HG03575 (cell line): ENCODE data around the gene PTRH1.

Experiments used
- ATAC-seq: cut with Tn5 transposase; IDR thresholded peaks from one replicate; pipeline ENCODE4 v1.9.1; 2021; ENCODE audit not compliant: unreplicated experiment, insufficient number of reproducible peaks, low FRiP score; ENCODE audit errors: extremely low read depth

Gene PTRH1

DNA sequence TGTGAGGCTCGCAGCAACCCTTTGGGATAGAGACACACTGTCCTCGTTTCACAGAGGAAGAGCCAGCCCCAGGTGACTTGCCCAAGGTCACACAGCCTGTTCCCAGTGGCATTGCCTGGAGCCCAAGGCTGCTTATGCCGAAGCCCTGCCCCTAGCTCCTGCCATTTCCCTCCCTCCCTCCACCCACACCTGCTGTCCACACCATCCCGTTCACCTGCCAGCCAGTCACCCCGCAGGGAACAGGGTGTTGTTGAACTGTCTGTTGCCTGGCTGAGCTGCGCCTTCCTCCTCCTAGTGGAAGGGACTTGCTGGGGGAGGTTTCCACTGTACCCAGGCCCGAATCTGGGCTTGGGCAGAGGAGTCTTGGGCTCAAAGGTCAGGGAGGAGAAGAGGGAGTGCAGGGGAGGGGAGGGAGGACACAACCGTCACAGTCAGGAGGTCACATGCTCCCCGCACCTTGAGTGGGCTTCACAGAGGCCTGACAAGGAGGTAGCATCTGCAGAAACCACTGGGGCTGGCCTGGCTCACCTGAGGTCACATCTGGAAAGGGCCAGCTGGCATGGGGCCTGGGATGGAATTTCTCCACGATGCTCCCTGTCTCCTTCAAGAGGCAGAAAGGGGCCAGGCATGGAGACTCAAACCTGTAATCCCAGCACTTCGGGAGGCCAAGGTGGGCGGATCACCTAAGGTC lies 6.7 kb upstream of the PTRH1 start:
- ATAC-seq = no peak

GRCh38 chr9:127721391-127721821 lies 5.9 kb upstream of the PTRH1 start:
- ATAC-seq = no peak

- no peak for ATAC-seq
These were observed 5.4 kb upstream of the PTRH1 start for GRCh38 chr9:127720865-127721227.

- no peak for ATAC-seq
These were observed 4.8 kb upstream of the PTRH1 start for GRCh38 chr9:127720031-127720864.

- ATAC-seq = no peak
These were observed 2.3 kb upstream of the PTRH1 start for GRCh38 chr9:127717766-127718165.

GRCh38 chr9:127716412-127716811 lies 949 bp upstream of the PTRH1 start:
- no peak for ATAC-seq

- no peak for ATAC-seq
These were observed 453 bp downstream of the PTRH1 start for GRCh38 chr9:127714951-127715469.

GRCh38 chr9:127714020-127714750 lies 1.3 kb downstream of the PTRH1 start:
- ATAC-seq = no peak

GRCh38 chr9:127712867-127713266 lies 2.6 kb downstream of the PTRH1 start:
- ATAC-seq = no peak

DNA sequence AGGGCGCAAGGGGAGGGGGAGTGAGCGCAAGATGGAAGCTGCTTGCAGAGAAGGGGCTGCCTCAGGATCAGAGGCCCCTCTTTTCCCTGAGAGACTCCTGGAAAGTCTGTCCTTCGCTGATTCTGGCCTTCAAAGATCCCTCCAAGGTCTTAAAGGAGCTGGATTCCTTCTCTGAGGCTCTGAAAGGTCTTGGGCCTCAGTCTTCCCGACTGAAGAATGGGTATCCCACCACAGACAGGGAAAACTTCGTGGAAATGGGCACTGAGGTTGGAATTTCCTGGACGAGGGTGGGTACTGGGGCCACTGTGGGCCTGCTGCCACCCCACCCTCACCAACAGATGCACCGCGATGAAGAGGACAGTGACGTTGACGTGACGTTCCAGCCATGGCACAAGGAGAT lies 3.1 kb downstream of the PTRH1 start:
- ATAC-seq = no peak

DNA sequence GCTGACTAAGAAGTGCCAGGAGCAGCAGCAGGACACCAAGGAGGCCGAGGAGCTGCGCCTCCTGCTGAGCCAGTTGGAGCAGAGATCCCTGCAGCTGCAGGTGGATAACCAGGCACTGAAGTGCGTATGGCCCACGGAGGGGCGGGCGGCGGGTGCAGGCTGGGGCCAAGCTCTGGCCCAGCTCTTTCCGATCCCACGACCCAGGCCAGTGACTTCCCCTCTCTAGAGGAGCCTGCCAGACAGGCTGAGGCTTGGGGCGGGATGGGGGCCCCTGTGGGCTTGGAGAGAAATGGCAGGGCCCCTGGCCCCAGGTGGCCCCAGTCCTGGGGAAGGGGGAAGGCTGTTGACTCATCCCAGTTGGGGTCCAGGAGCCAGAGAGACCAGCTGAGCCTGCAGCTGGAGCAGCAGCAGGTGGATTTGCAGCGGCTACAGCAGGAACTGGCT lies 3.6 kb downstream of the PTRH1 start:
- no peak for ATAC-seq

DNA sequence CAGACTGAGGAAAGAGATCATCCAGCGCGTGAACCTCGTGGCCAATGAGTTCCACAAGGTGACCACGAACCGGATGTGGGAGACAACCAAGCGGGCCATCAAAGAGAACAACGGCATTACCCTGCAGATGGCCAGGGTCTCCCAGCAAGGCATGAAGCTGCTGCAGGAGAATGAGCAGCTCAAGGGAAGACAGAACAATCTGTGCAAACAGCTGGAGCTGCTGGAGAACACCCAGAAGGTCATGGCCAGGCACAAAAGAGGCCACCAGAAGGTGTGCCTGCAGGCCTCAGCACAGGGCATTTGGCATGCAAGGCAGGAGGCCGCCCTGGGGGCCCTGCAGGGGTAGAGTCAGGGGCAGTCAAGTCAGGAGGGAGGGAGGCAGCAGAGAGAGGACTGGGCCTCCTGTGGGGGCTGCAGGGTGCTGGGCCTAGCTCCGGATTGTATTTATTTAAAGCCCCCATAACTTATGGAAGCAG lies 4.2 kb downstream of the PTRH1 start:
- no peak for ATAC-seq

DNA sequence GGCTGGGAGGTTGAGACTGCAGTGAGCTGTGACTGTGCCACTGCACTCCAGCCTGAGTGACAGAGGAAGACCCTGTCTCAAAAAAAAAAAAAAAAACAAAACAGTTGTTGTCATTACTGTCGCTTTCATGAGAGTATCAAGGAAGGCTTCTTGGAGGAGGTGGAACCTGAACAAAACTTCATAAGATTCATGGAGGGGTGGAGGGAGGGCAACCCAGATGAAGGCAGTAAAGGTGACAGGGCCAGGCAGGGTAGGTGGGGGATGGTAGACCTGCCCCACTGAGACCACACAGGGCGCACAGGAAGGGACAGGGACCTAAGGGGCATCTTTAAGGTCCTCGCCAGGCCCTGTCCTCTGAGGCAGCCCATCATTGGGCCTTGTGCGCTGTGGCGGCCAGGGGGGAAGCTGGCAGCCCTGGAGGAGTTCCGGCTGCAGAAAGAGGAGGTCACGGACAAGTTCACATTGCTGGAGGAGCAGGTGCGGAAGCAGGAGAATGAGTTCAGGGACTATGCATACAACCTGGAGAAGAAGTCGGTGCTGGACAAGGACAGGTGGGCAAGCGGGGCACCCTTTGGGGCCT lies 5.2 kb downstream of the PTRH1 start:
- ATAC-seq = no peak

DNA sequence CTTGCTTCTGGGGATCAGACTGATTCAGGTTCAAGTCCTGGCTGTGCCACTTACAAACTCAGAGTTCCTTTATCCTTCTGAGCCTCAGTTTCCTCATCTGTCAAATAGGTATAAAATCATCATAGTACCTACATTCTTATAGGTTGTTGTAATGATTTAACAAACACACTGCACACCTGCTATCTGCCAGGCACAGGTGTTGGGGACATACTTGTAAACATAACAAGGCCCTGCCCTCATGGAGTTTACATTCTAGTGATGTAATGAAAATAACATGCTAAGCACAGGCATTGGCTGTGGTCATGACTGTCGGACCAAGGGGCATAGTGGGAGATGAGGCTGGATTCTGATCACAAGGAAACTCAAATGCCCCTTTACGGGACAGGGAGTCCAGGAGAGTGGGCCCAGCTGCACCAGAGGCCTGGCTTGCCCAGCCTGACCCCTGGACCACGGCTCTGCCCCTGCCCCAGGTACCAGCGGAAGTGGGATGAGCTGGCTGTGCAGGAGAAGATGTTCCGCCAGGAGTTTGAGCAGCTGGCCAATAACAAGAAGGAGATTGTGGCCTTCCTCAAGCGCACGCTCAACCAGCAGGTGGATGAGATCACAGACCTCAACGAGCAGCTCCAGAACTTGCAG lies 6.4 kb downstream of the PTRH1 start:
- ATAC-seq = no peak

GRCh38 chr9:127707766-127708165 lies 7.7 kb downstream of the PTRH1 start:
- no peak for ATAC-seq

GRCh38 chr9:127706836-127707241 lies 8.6 kb downstream of the PTRH1 start, which contains the start of gene CFAP157:
Gene CFAP157, plus strand, starts transcription at chr9:127706988. Its CDS starts 44 bp downstream, at chr9:127707032.
- no peak for ATAC-seq

DNA sequence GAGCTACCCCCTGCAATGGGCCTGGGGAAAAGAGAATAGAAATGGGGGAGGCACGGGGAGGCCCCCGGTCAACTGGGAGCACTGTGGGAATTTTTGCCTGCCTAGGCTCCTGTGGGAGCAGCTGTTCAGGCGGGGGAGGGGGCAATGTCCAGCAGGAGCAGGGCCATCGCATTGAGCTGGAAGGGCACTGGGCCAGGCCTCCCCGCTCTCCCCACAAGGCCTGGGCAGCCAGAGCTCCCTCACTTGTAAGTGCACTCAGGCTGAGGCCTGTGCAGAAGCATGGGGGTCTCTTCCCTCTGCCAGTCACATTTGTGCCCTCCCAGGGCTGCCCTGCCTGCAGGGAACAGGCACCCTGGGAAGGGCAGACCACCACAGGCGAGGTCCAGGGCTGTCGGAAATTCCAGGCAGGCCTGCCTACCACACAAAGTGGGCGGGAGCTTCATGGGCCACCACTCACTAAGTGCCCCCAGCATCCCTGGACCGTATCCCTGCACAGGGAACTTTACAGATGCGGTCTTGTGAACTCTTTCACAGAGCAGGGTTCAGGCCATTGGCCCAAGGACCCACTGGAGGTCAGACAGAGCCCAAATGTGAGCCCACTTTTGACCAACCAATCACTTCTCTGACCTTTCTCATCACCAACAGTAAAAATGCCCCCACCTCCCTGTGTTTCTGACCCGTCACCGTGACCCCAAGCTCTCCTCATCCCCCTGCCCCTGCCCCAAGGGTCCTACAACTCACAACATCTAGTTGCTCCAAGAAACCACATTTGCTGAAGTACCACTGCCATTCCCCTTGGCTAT lies 9.7 kb downstream of the PTRH1 start:
- ATAC-seq = no peak
